Measurements from ENCODE around the gene PPM1A.

- no peak for TF ChIP-seq TCF12 (IDR thresholded peaks at IDR 0.05; ENCODE audit: low read depth)
- TF ChIP-seq USF1 (IDR thresholded peaks at IDR 0.05), result no peak
- no peak for TF ChIP-seq FOXM1 (IDR thresholded peaks at IDR 0.05; ENCODE audit: borderline replicate concordance, low read depth)
- TF ChIP-seq, protein P1, sequence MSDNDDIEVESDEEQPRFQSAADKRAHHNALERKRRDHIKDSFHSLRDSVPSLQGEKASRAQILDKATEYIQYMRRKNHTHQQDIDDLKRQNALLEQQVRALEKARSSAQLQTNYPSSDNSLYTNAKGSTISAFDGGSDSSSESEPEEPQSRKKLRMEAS (IDR thresholded peaks at IDR 0.05), result no peak
- TF ChIP-seq CREB1 (IDR thresholded peaks at IDR 0.05; ENCODE audit: low read depth), result no peak
- TF ChIP-seq YY1 (IDR thresholded peaks at IDR 0.05; ENCODE audit: low read depth), result no peak
- TF ChIP-seq TEAD4 (IDR thresholded peaks at IDR 0.05), result no peak
- TF ChIP-seq TAF1 (IDR thresholded peaks at IDR 0.05; ENCODE audit: low read depth), result no peak
- TF ChIP-seq RAD21 (IDR thresholded peaks at IDR 0.05; ENCODE audit: low read depth), result no peak
- TF ChIP-seq, protein P2, sequence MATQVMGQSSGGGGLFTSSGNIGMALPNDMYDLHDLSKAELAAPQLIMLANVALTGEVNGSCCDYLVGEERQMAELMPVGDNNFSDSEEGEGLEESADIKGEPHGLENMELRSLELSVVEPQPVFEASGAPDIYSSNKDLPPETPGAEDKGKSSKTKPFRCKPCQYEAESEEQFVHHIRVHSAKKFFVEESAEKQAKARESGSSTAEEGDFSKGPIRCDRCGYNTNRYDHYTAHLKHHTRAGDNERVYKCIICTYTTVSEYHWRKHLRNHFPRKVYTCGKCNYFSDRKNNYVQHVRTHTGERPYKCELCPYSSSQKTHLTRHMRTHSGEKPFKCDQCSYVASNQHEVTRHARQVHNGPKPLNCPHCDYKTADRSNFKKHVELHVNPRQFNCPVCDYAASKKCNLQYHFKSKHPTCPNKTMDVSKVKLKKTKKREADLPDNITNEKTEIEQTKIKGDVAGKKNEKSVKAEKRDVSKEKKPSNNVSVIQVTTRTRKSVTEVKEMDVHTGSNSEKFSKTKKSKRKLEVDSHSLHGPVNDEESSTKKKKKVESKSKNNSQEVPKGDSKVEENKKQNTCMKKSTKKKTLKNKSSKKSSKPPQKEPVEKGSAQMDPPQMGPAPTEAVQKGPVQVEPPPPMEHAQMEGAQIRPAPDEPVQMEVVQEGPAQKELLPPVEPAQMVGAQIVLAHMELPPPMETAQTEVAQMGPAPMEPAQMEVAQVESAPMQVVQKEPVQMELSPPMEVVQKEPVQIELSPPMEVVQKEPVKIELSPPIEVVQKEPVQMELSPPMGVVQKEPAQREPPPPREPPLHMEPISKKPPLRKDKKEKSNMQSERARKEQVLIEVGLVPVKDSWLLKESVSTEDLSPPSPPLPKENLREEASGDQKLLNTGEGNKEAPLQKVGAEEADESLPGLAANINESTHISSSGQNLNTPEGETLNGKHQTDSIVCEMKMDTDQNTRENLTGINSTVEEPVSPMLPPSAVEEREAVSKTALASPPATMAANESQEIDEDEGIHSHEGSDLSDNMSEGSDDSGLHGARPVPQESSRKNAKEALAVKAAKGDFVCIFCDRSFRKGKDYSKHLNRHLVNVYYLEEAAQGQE (IDR thresholded peaks at IDR 0.05; ENCODE audit: low read depth), result no peak
- no peak for TF ChIP-seq EGR1 (IDR thresholded peaks at IDR 0.05)
- no peak for TF ChIP-seq EP300 (IDR thresholded peaks at IDR 0.05; ENCODE audit: borderline replicate concordance)
- TF ChIP-seq ZBTB7A (IDR thresholded peaks at IDR 0.05; ENCODE audit: low read depth), result no peak
- no peak for TF ChIP-seq CEBPB (IDR thresholded peaks at IDR 0.05)
Observed at GRCh38 chr14:60343571-60344071, 94.6 kb downstream of the PPM1A start.
